GM23338 (cell line): ENCODE data around the gene ISX. TPM values are rescaled to one million over a fixed set of nuclear protein-coding genes. Genes with fewer than 3 reads are reported as not detected.

Experiments used
- ATAC-seq: fragments of 200-7000 bp; cut with Tn5 transposase; 3 replicates; pipeline ENCODE4 v1.9.1; 2020
- DNase-seq: peaks from one replicate; pipeline ENCODE4 v3.0.0-alpha.2; 2015; ENCODE audit warnings: low spot score
- H2AFZ ChIP-seq: fragments of 200-600 bp; sonication (generic); 2 replicates; pipeline ENCODE4 v1.8.0; 2016; ENCODE audit warnings: antibody characterized with exemption, mild to moderate bottlenecking, moderate library complexity
- H3F3A ChIP-seq: fragments of 200-600 bp; sonication (generic); replicated peaks from 2 replicates; pipeline ENCODE4 v1.8.0; 2017; ENCODE audit warnings: antibody characterized with exemption, mixed run types, low read depth
- H3K27ac ChIP-seq: fragments of 200-600 bp; sonication (generic); 2 replicates; pipeline ENCODE4 v1.6.1; 2016; ENCODE audit warnings: low read depth
- H3K27me3 ChIP-seq: fragments of 200-600 bp; sonication (generic); 2 replicates; pipeline ENCODE4 v1.8.0; 2016; ENCODE audit warnings: mild to moderate bottlenecking, mixed run types, moderate library complexity; ENCODE audit not compliant: insufficient read depth
- H3K36me3 ChIP-seq: fragments of 200-600 bp; sonication (generic); 2 replicates; pipeline ENCODE4 v1.8.0; 2016; ENCODE audit warnings: mild to moderate bottlenecking; ENCODE audit not compliant: insufficient read depth
- H3K4me1 ChIP-seq: fragments of 200-600 bp; sonication (generic); 2 replicates; pipeline ENCODE4 v1.8.0; 2016; ENCODE audit warnings: mild to moderate bottlenecking, moderate library complexity; ENCODE audit not compliant: insufficient read depth
- H3K4me2 ChIP-seq: fragments of 200-600 bp; sonication (generic); 2 replicates; pipeline ENCODE4 v1.7.1; 2017; ENCODE audit warnings: mixed run types
- H3K4me3 ChIP-seq: fragments of 200-600 bp; sonication (generic); 2 replicates; pipeline ENCODE4 v1.6.1; 2016; ENCODE audit warnings: mixed run types
- H3K79me2 ChIP-seq: fragments of 200-600 bp; sonication (generic); replicated peaks from 2 replicates; pipeline ENCODE4 v1.8.0; 2017; ENCODE audit warnings: mild to moderate bottlenecking; ENCODE audit not compliant: insufficient read depth
- H3K9me2 ChIP-seq: fragments of 200-600 bp; sonication (generic); 2 replicates; pipeline ENCODE4 v1.8.0; 2017; ENCODE audit not compliant: insufficient read depth
- H4K20me1 ChIP-seq: fragments of 200-600 bp; sonication (generic); replicated peaks from 2 replicates; pipeline ENCODE4 v1.8.0; 2017; ENCODE audit warnings: mild to moderate bottlenecking; ENCODE audit not compliant: insufficient read depth
- H3K27ac Mint-ChIP-seq: 2 replicates; pipeline ENCODE4 v1.8.0; 2020; ENCODE audit warnings: inconsistent platforms, mild to moderate bottlenecking, moderate library complexity, mixed read lengths
- H3K27me3 Mint-ChIP-seq: 3 replicates; pipeline ENCODE4 v1.8.0; 2022; ENCODE audit warnings: low read depth, mild to moderate bottlenecking, moderate library complexity, mixed read lengths, inconsistent platforms; ENCODE audit not compliant: insufficient read depth, poor library complexity
- H3K36me3 Mint-ChIP-seq: 3 replicates; pipeline ENCODE4 v1.8.0; 2021; ENCODE audit warnings: low read depth, mild to moderate bottlenecking, inconsistent platforms, moderate library complexity, mixed read lengths
- H3K4me1 Mint-ChIP-seq: 3 replicates; pipeline ENCODE4 v1.8.0; 2020; ENCODE audit warnings: mild to moderate bottlenecking, inconsistent platforms, mixed read lengths
- H3K4me3 Mint-ChIP-seq: 3 replicates; pipeline ENCODE4 v1.8.0; 2021; ENCODE audit warnings: moderate library complexity, mild to moderate bottlenecking, inconsistent platforms, mixed read lengths
- H3K9me3 Mint-ChIP-seq: 3 replicates; pipeline ENCODE4 v1.8.0; 2020; ENCODE audit warnings: moderate library complexity, mild to moderate bottlenecking, inconsistent platforms, mixed read lengths
- CREB1 ChIP-seq: fragments of 250-450 bp; sonication (Bioruptor Pico); IDR thresholded peaks from 2 replicates; pipeline ENCODE4 v1.5.0; 2020; ENCODE audit warnings: low read depth, mild to moderate bottlenecking, moderate library complexity
- EZH2 ChIP-seq: fragments of 200-600 bp; sonication (generic); IDR thresholded peaks from one replicate; pipeline ENCODE4 v1.8.0; 2017; ENCODE audit warnings: antibody characterized with exemption, mild to moderate bottlenecking, low read depth; ENCODE audit not compliant: unreplicated experiment
- JUNB ChIP-seq: IDR thresholded peaks from one replicate; pipeline ENCODE4 v1.6.1; 2016; ENCODE audit warnings: antibody characterized with exemption; ENCODE audit not compliant: unreplicated experiment
- NANOG ChIP-seq: IDR thresholded peaks from 2 replicates; pipeline ENCODE4 v1.6.1; 2016; ENCODE audit warnings: antibody characterized with exemption, borderline replicate concordance
- STAT1 ChIP-seq: IDR thresholded peaks from one replicate; pipeline ENCODE4 v1.6.1; 2016; ENCODE audit warnings: antibody characterized with exemption; ENCODE audit not compliant: unreplicated experiment
- ZNF114 ChIP-seq: fragments of 250-450 bp; sonication (Bioruptor Pico); IDR thresholded peaks from 2 replicates; pipeline ENCODE4 v1.5.0; 2020; ENCODE audit warnings: mild to moderate bottlenecking, moderate library complexity
- ZNF331 ChIP-seq: fragments of 250-450 bp; sonication (Bioruptor Pico); IDR thresholded peaks from 2 replicates; pipeline ENCODE4 v1.5.0; 2020; ENCODE audit warnings: low read depth, mild to moderate bottlenecking, moderate library complexity
- ZNF462 ChIP-seq: fragments of 250-450 bp; sonication (Bioruptor Pico); IDR thresholded peaks from 2 replicates; pipeline ENCODE4 v1.5.0; 2020; ENCODE audit warnings: mild to moderate bottlenecking, moderate library complexity
- polyA plus RNA-seq: library from polyadenylated mRNA; unstranded; fragments of >200 nt; fragmentation: Nextera tagmentation; extraction: Ambion mirVana; gene quantifications from 2 replicates; pipeline ENCODE4 v1.2.1, GENCODE V29; 2016
- total RNA-seq: library from RNA; depleted of rRNA; stranded (reverse); fragments of >200 nt; shearing (Covaris generic); gene quantifications from 2 replicates; pipeline ENCODE4 v1.2.3, GENCODE V29; 2014

Gene ISX
- total and polyA plus RNA-seq, 2 experiments from 2014 or later = not detected

GRCh38 chr22:35131525-35132000 is 65.6 kb downstream of the ISX start:
- no peaks in the 10 kb centered on the region for H3K36me3 ChIP-seq
- no peak overlapping the region for H3K4me3 ChIP-seq
- H3K27me3 ChIP-seq = no peaks in the 10 kb centered on the region
- H3F3A ChIP-seq = no peaks in the 10 kb centered on the region
- H3K27ac Mint-ChIP-seq = no peak overlapping the region; the same call in 1 of the 2 replicates
- H3K4me3 Mint-ChIP-seq = no peak overlapping the region
- no peaks in the 10 kb centered on the region for H3K79me2 ChIP-seq
- no peak for TF ChIP-seq CREB1 (CRISPR knock-in tag)
- TF ChIP-seq STAT1 = no peak
- peaks cover 29% of the 10 kb centered on the region for H3K4me1 ChIP-seq
- H3K9me3 Mint-ChIP-seq = peaks cover 5% of the 10 kb centered on the region; the same call in 1 of the 3 replicates
- H3K27ac ChIP-seq = no peak overlapping the region
- 0 out of 2 replicates have a peak, but pooled peaks cover 1% of the 10 kb centered on the region for H3K9me2 ChIP-seq
- peaks cover 30% of the 10 kb centered on the region for H3K4me1 Mint-ChIP-seq
- no peaks in the 10 kb centered on the region for H3K27me3 Mint-ChIP-seq
- peak overlapping the region; percentile 60; the same call in 1 of the 2 replicates for H2AFZ ChIP-seq
- H3K36me3 Mint-ChIP-seq = no peaks in the 10 kb centered on the region
- no peaks in the 10 kb centered on the region for H4K20me1 ChIP-seq
- no peak overlapping the region for H3K4me2 ChIP-seq
- ATAC-seq (no peak), DNase-seq (no peak)

GRCh38 chr22:35132568-35132967 is 66.6 kb downstream of the ISX start:
- Histone ChIP-seq H2AFZ (no peak overlapping the region), H4K20me1 (no peaks in the 10 kb centered on the region), H3K27ac (no peak overlapping the region), H3K79me2 (no peaks in the 10 kb centered on the region), H3K36me3 (no peaks in the 10 kb centered on the region), H3K4me1 (peaks cover 29% of the 10 kb centered on the region), H3K4me2 (no peak overlapping the region), H3K4me3 (no peak overlapping the region), H3F3A (no peaks in the 10 kb centered on the region), H3K9me2 (0 out of 2 replicates have a peak, but pooled peaks cover 6% of the 10 kb centered on the region), H3K27me3 (no peaks in the 10 kb centered on the region)
- Mint-ChIP-seq H3K4me3 (no peak overlapping the region), H3K27me3 (peaks cover 1% of the 10 kb centered on the region), H3K27ac (no peak overlapping the region), H3K9me3 (peaks cover 12% of the 10 kb centered on the region; the same call in 2 of the 3 replicates), H3K36me3 (no peaks in the 10 kb centered on the region), H3K4me1 (peaks cover 30% of the 10 kb centered on the region)
- DNase-seq = no peak
- no peak for ATAC-seq
- TF ChIP-seq ZNF462 (CRISPR knock-in tag) (no peak), EZH2 (no peak), ZNF331 (CRISPR knock-in tag) (no peak), ZNF114 (no peak), NANOG (no peak), JUNB (no peak), CREB1 (CRISPR knock-in tag) (no peak)
